GM23338 (cell line): Measurements from ENCODE around the gene PHC2. TPM values are rescaled to one million over a fixed set of nuclear protein-coding genes. Genes with fewer than 3 reads are reported as not detected.

Source experiments
- ATAC-seq: fragments of 200-7000 bp; cut with Tn5 transposase; 3 replicates; pipeline ENCODE4 v1.9.1; 2020
- DNase-seq: peaks from one replicate; pipeline ENCODE4 v3.0.0-alpha.2; 2015; ENCODE audit warnings: low spot score
- H2AFZ ChIP-seq: fragments of 200-600 bp; sonication (generic); 2 replicates; pipeline ENCODE4 v1.8.0; 2016; ENCODE audit warnings: antibody characterized with exemption, mild to moderate bottlenecking, moderate library complexity
- H3F3A ChIP-seq: fragments of 200-600 bp; sonication (generic); replicated peaks from 2 replicates; pipeline ENCODE4 v1.8.0; 2017; ENCODE audit warnings: antibody characterized with exemption, mixed run types, low read depth
- H3K27ac ChIP-seq: fragments of 200-600 bp; sonication (generic); 2 replicates; pipeline ENCODE4 v1.6.1; 2016; ENCODE audit warnings: low read depth
- H3K27me3 ChIP-seq: fragments of 200-600 bp; sonication (generic); 2 replicates; pipeline ENCODE4 v1.8.0; 2016; ENCODE audit warnings: mild to moderate bottlenecking, mixed run types, moderate library complexity; ENCODE audit not compliant: insufficient read depth
- H3K36me3 ChIP-seq: fragments of 200-600 bp; sonication (generic); 2 replicates; pipeline ENCODE4 v1.8.0; 2016; ENCODE audit warnings: mild to moderate bottlenecking; ENCODE audit not compliant: insufficient read depth
- H3K4me1 ChIP-seq: fragments of 200-600 bp; sonication (generic); 2 replicates; pipeline ENCODE4 v1.8.0; 2016; ENCODE audit warnings: mild to moderate bottlenecking, moderate library complexity; ENCODE audit not compliant: insufficient read depth
- H3K4me2 ChIP-seq: fragments of 200-600 bp; sonication (generic); 2 replicates; pipeline ENCODE4 v1.7.1; 2017; ENCODE audit warnings: mixed run types
- H3K4me3 ChIP-seq: fragments of 200-600 bp; sonication (generic); 2 replicates; pipeline ENCODE4 v1.6.1; 2016; ENCODE audit warnings: mixed run types
- H3K79me2 ChIP-seq: fragments of 200-600 bp; sonication (generic); replicated peaks from 2 replicates; pipeline ENCODE4 v1.8.0; 2017; ENCODE audit warnings: mild to moderate bottlenecking; ENCODE audit not compliant: insufficient read depth
- H3K9me2 ChIP-seq: fragments of 200-600 bp; sonication (generic); 2 replicates; pipeline ENCODE4 v1.8.0; 2017; ENCODE audit not compliant: insufficient read depth
- H4K20me1 ChIP-seq: fragments of 200-600 bp; sonication (generic); replicated peaks from 2 replicates; pipeline ENCODE4 v1.8.0; 2017; ENCODE audit warnings: mild to moderate bottlenecking; ENCODE audit not compliant: insufficient read depth
- H3K27ac Mint-ChIP-seq: 2 replicates; pipeline ENCODE4 v1.8.0; 2020; ENCODE audit warnings: inconsistent platforms, mild to moderate bottlenecking, moderate library complexity, mixed read lengths
- H3K27me3 Mint-ChIP-seq: 3 replicates; pipeline ENCODE4 v1.8.0; 2022; ENCODE audit warnings: low read depth, mild to moderate bottlenecking, moderate library complexity, mixed read lengths, inconsistent platforms; ENCODE audit not compliant: insufficient read depth, poor library complexity
- H3K36me3 Mint-ChIP-seq: 3 replicates; pipeline ENCODE4 v1.8.0; 2021; ENCODE audit warnings: low read depth, mild to moderate bottlenecking, inconsistent platforms, moderate library complexity, mixed read lengths
- H3K4me1 Mint-ChIP-seq: 3 replicates; pipeline ENCODE4 v1.8.0; 2020; ENCODE audit warnings: mild to moderate bottlenecking, inconsistent platforms, mixed read lengths
- H3K4me3 Mint-ChIP-seq: 3 replicates; pipeline ENCODE4 v1.8.0; 2021; ENCODE audit warnings: moderate library complexity, mild to moderate bottlenecking, inconsistent platforms, mixed read lengths
- H3K9me3 Mint-ChIP-seq: 3 replicates; pipeline ENCODE4 v1.8.0; 2020; ENCODE audit warnings: moderate library complexity, mild to moderate bottlenecking, inconsistent platforms, mixed read lengths
- CREB1 ChIP-seq: fragments of 250-450 bp; sonication (Bioruptor Pico); IDR thresholded peaks from 2 replicates; pipeline ENCODE4 v1.5.0; 2020; ENCODE audit warnings: low read depth, mild to moderate bottlenecking, moderate library complexity
- CTCF ChIP-seq, 2 experiments: fragments of 200-600 bp in 1 of 2; sonication (generic) in 1 of 2; conservative IDR thresholded peaks; 2 replicates each; pipeline versions ENCODE4 v1.5.1 to v1.6.1; 2016 to 2017; ENCODE audit warnings: antibody characterized with exemption in 2 of 2, low read depth in 2 of 2, mild to moderate bottlenecking in 2 of 2, moderate library complexity in 1 of 2
- EZH2 ChIP-seq: fragments of 200-600 bp; sonication (generic); IDR thresholded peaks from one replicate; pipeline ENCODE4 v1.8.0; 2017; ENCODE audit warnings: antibody characterized with exemption, mild to moderate bottlenecking, low read depth; ENCODE audit not compliant: unreplicated experiment
- EZH2phosphoT487 ChIP-seq: fragments of 200-600 bp; sonication (generic); IDR thresholded peaks from one replicate; pipeline ENCODE4 v1.8.1; 2018; ENCODE audit warnings: antibody characterized with exemption; ENCODE audit not compliant: unreplicated experiment
- JUNB ChIP-seq: IDR thresholded peaks from one replicate; pipeline ENCODE4 v1.6.1; 2016; ENCODE audit warnings: antibody characterized with exemption; ENCODE audit not compliant: unreplicated experiment
- POLR2AphosphoS5 ChIP-seq: IDR thresholded peaks from 2 replicates; pipeline ENCODE4 v1.6.1; 2016; ENCODE audit warnings: antibody characterized with exemption, low read depth
- REST ChIP-seq: IDR thresholded peaks from one replicate; pipeline ENCODE4 v1.6.1; 2018; ENCODE audit warnings: antibody characterized with exemption; ENCODE audit not compliant: unreplicated experiment
- STAT1 ChIP-seq: IDR thresholded peaks from one replicate; pipeline ENCODE4 v1.6.1; 2016; ENCODE audit warnings: antibody characterized with exemption; ENCODE audit not compliant: unreplicated experiment
- ZNF114 ChIP-seq: fragments of 250-450 bp; sonication (Bioruptor Pico); IDR thresholded peaks from 2 replicates; pipeline ENCODE4 v1.5.0; 2020; ENCODE audit warnings: mild to moderate bottlenecking, moderate library complexity
- ZNF331 ChIP-seq: fragments of 250-450 bp; sonication (Bioruptor Pico); IDR thresholded peaks from 2 replicates; pipeline ENCODE4 v1.5.0; 2020; ENCODE audit warnings: low read depth, mild to moderate bottlenecking, moderate library complexity
- ZNF462 ChIP-seq: fragments of 250-450 bp; sonication (Bioruptor Pico); IDR thresholded peaks from 2 replicates; pipeline ENCODE4 v1.5.0; 2020; ENCODE audit warnings: mild to moderate bottlenecking, moderate library complexity
- polyA plus RNA-seq: library from polyadenylated mRNA; unstranded; fragments of >200 nt; fragmentation: Nextera tagmentation; extraction: Ambion mirVana; gene quantifications from 2 replicates; pipeline ENCODE4 v1.2.1, GENCODE V29; 2016
- total RNA-seq: library from RNA; depleted of rRNA; stranded (reverse); fragments of >200 nt; shearing (Covaris generic); gene quantifications from 2 replicates; pipeline ENCODE4 v1.2.3, GENCODE V29; 2014

PHC2 gene
- total and polyA plus RNA-seq, 2 experiments from 2014 or later: 1.7 to 7.3 TPM

- no peaks in the 10 kb centered on the region for H4K20me1 ChIP-seq
- peaks cover 21% of the 10 kb centered on the region for H3K4me1 Mint-ChIP-seq
- no peak overlapping the region for H3K27ac Mint-ChIP-seq
- H3K27ac ChIP-seq: no peak overlapping the region
- 0 out of 2 replicates have a peak, but pooled peaks cover 3% of the 10 kb centered on the region for H3K27me3 ChIP-seq
- peaks cover 7% of the 10 kb centered on the region; the same call in 1 of the 2 replicates for H3K4me1 ChIP-seq
- H3K4me3 ChIP-seq: no peak overlapping the region
- H3K36me3 Mint-ChIP-seq: no peaks in the 10 kb centered on the region; the same call in 2 of the 3 replicates
- H3K27me3 Mint-ChIP-seq: peaks cover 13% of the 10 kb centered on the region
- DNase-seq (no peak), ATAC-seq (no peak)
- H3K36me3 ChIP-seq: no peaks in the 10 kb centered on the region
- H3K9me2 ChIP-seq: no peaks in the 10 kb centered on the region
- no peak overlapping the region for H3K4me3 Mint-ChIP-seq
- H2AFZ ChIP-seq: no peak overlapping the region
- TF ChIP-seq EZH2 (no peak), CREB1 (CRISPR knock-in tag) (no peak), ZNF462 (CRISPR knock-in tag) (no peak), EZH2phosphoT487 (no peak), ZNF331 (no peak), JUNB (no peak), POLR2AphosphoS5 (no peak), REST (no peak), CTCF (conservative IDR thresholded peaks at IDR 0.05; ENCODE audit: low read depth in 2 of 2) (no peak), STAT1 (no peak), ZNF114 (CRISPR knock-in tag) (no peak)
- H3K9me3 Mint-ChIP-seq: no peaks in the 10 kb centered on the region
- H3K79me2 ChIP-seq: no peaks in the 10 kb centered on the region
- H3F3A ChIP-seq: no peaks in the 10 kb centered on the region
- H3K4me2 ChIP-seq: no peak overlapping the region
Measured at GRCh38 chr1:33468967-33469366, 38.1 kb upstream of the PHC2 start.
